ENCODE data around the gene NINJ1. TPM values are rescaled to one million over a fixed set of nuclear protein-coding genes. Genes with fewer than 3 reads are reported as not detected.

NINJ1 gene
- total and polyA plus RNA-seq, 12 donors, result 35.5 to 77.1 (median 41.3) TPM

- H3K27me3 ChIP-seq, result peaks cover 0 to 4% (median 0%) of the 10 kb centered on the region in 7 donors
- TF ChIP-seq CTCF (IDR thresholded peaks at IDR 0.05), result no peak
- H3K27ac ChIP-seq, result no peak overlapping the region
- no peak overlapping the region for H3K4me3 ChIP-seq
- H3K36me3 ChIP-seq, result peaks cover 0 to 7% (median 0%) of the 10 kb centered on the region in 9 donors
- peaks cover 0 to 18% (median 6%) of the 10 kb centered on the region in 9 donors for H3K4me1 ChIP-seq
- ATAC-seq (no peak), DNase-seq (no peak)
- intact Hi-C loops (cut with DNase I), result no loop called here
- H3K9me3 ChIP-seq, result peaks cover 0 to 18% (median 4%) of the 10 kb centered on the region in 11 donors
- WGBS, 2 donors, result 97 to 98% methylated on average over 12 of the region's 12 CpGs
These were observed 45.9 kb downstream of the NINJ1 start for GRCh38 chr9:93087971-93088655.

GRCh38 chr9:93086447-93087224 lies 47.4 kb downstream of the NINJ1 start:
- no peak overlapping the region for H3K27ac ChIP-seq
- H3K27me3 ChIP-seq, result peaks cover 0 to 4% (median 0%) of the 10 kb centered on the region in 7 donors
- DNase-seq, result no peak
- H3K36me3 ChIP-seq, result peaks cover 0 to 7% (median 0%) of the 10 kb centered on the region in 9 donors
- peaks cover 0 to 15% (median 4%) of the 10 kb centered on the region in 11 donors for H3K9me3 ChIP-seq
- H3K4me3 ChIP-seq, result no peak overlapping the region
- TF ChIP-seq CTCF (IDR thresholded peaks at IDR 0.05), result no peak
- WGBS, 2 donors, result 95 to 99% methylated on average over 8 of the region's 8 CpGs
- no peak for ATAC-seq
- intact Hi-C loops (cut with DNase I), result no loop called here
- peaks cover 0 to 12% (median 0%) of the 10 kb centered on the region in 9 donors for H3K4me1 ChIP-seq

- peaks cover 0 to 6% (median 0%) of the 10 kb centered on the region in 11 donors for H3K9me3 ChIP-seq
- H3K27me3 ChIP-seq, result peaks cover 0 to 4% (median 0%) of the 10 kb centered on the region in 7 donors
- peaks cover 0 to 12% (median 0%) of the 10 kb centered on the region in 9 donors for H3K4me1 ChIP-seq
These were observed 48.4 kb downstream of the NINJ1 start for GRCh38 chr9:93085676-93086075.

More at GRCh38 chr9:93085676-93086075, 48.4 kb downstream of the NINJ1 start:
- H3K27ac ChIP-seq, result no peak overlapping the region
- H3K4me3 ChIP-seq, result no peak overlapping the region
- 84 to 88% methylated on average over 4 of the region's 4 CpGs for WGBS, 2 donors
- intact Hi-C loops (cut with DNase I), result no loop called here
- ATAC-seq, result no peak
- peaks cover 0 to 7% (median 0%) of the 10 kb centered on the region in 9 donors for H3K36me3 ChIP-seq
- TF ChIP-seq CTCF (IDR thresholded peaks at IDR 0.05), result no peak
- no peak for DNase-seq

Measured in heart right ventricle (tissue), 16 donors.